Measurements from ENCODE around the gene SINHCAF. TPM values are rescaled to one million over a fixed set of nuclear protein-coding genes. Genes with fewer than 3 reads are reported as not detected.

SINHCAF gene
- total RNA-seq, 4 donors from 2014 or later: 19.2 to 41.3 (median 25.7) TPM

- intact Hi-C loops (cut with DNase I): no loop called here
- Histone ChIP-seq H3K4me1 (peaks cover 0 to 51% (median 34%) of the 10 kb centered on the region in 4 donors), H3K27me3 (no peaks in the 10 kb centered on the region), H3K9me3 (no peaks in the 10 kb centered on the region), H3K4me3 (no peak overlapping the region), H3K27ac (replicated peaks in 1 of 4) (no peak overlapping the region), H3K36me3 (no peaks in the 10 kb centered on the region)
- DNase-seq (ENCODE audit: extremely low spot score): no peak
- TF ChIP-seq POLR2AphosphoS5 (IDR thresholded peaks at IDR 0.05): no peak
- TF ChIP-seq CTCF (IDR thresholded peaks at IDR 0.05): no peak
- TF ChIP-seq EP300 (IDR thresholded peaks at IDR 0.05): no peak
- no peak for TF ChIP-seq POLR2A (IDR thresholded peaks at IDR 0.05; ENCODE audit: low read depth)
- 99% methylated on average over 7 of the region's 7 CpGs for WGBS
These were observed 10.0 kb downstream of the SINHCAF start for GRCh38 chr12:31315784-31316465.

GRCh38 chr12:31315044-31315715 is 10.8 kb downstream of the SINHCAF start:
- no peaks in the 10 kb centered on the region for H3K9me3 ChIP-seq
- H3K4me3 ChIP-seq: no peak overlapping the region
- intact Hi-C loops (cut with DNase I): no loop called here
- no peak for DNase-seq (ENCODE audit: extremely low spot score)
- H3K36me3 ChIP-seq: no peaks in the 10 kb centered on the region
- H3K27ac ChIP-seq (replicated peaks in 1 of 4): no peak overlapping the region
- 94% methylated on average over 3 of the region's 3 CpGs for WGBS
- peaks cover 0 to 44% (median 29%) of the 10 kb centered on the region in 4 donors for H3K4me1 ChIP-seq
- TF ChIP-seq EP300 (IDR thresholded peaks at IDR 0.05) (no peak), POLR2AphosphoS5 (IDR thresholded peaks at IDR 0.05) (no peak), CTCF (IDR thresholded peaks at IDR 0.05) (no peak), POLR2A (IDR thresholded peaks at IDR 0.05; ENCODE audit: low read depth) (no peak)
- no peaks in the 10 kb centered on the region for H3K27me3 ChIP-seq

GRCh38 chr12:31312431-31312830 is 13.5 kb downstream of the SINHCAF start:
- WGBS: 100% methylated on average over 1 of the region's 1 CpG
- H3K4me3 ChIP-seq: no peak overlapping the region
- no peaks in the 10 kb centered on the region for H3K27me3 ChIP-seq
- H3K9me3 ChIP-seq: no peaks in the 10 kb centered on the region
- no peaks in the 10 kb centered on the region for H3K36me3 ChIP-seq
- peaks cover 0 to 17% (median 6%) of the 10 kb centered on the region in 4 donors for H3K4me1 ChIP-seq
- no peak for DNase-seq (ENCODE audit: extremely low spot score)
- intact Hi-C loops (cut with DNase I): no loop called here
- TF ChIP-seq CTCF (IDR thresholded peaks at IDR 0.05) (no peak), EP300 (IDR thresholded peaks at IDR 0.05) (no peak), POLR2AphosphoS5 (IDR thresholded peaks at IDR 0.05) (no peak), POLR2A (IDR thresholded peaks at IDR 0.05; ENCODE audit: low read depth) (no peak)
- H3K27ac ChIP-seq (replicated peaks in 1 of 4): no peak overlapping the region

- no peaks in the 10 kb centered on the region for H3K36me3 ChIP-seq
- TF ChIP-seq CTCF (IDR thresholded peaks at IDR 0.05) (no peak), POLR2AphosphoS5 (IDR thresholded peaks at IDR 0.05) (no peak), EP300 (IDR thresholded peaks at IDR 0.05) (no peak), POLR2A (IDR thresholded peaks at IDR 0.05; ENCODE audit: low read depth) (no peak)
- no peak overlapping the region for H3K27ac ChIP-seq (replicated peaks in 1 of 4)
- no peak overlapping the region for H3K4me3 ChIP-seq
- H3K4me1 ChIP-seq: peaks cover 0 to 11% (median 2%) of the 10 kb centered on the region in 4 donors
- WGBS: 97% methylated on average over 2 of the region's 2 CpGs
- intact Hi-C loops (cut with DNase I): no loop called here
- H3K27me3 ChIP-seq: no peaks in the 10 kb centered on the region
- no peaks in the 10 kb centered on the region for H3K9me3 ChIP-seq
- no peak for DNase-seq (ENCODE audit: extremely low spot score)
These were observed 14.2 kb downstream of the SINHCAF start for GRCh38 chr12:31311634-31312258.

Measured in esophagus muscularis mucosa (tissue), 4 donors.